ENCODE data around the gene CRB1.

DNA sequence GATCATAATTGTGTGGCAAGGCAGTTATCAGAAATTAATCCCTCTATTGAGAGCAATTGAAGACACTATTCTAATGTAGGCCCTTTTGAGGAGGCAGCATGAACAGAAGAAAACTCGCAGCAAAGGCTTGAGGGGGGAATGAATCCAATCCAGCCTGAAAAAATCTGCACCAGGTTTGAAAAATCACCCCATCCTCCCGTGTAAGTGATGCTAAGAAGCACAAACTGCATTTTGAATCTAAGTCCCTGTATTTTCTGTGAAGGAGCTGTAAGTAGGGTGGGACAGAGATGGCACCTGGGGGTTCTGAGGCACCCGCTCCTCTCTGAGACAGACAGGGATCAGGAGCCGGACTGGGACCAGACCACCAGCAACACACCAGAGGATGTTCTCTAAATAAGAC is at the start of gene CRB1:
- TF ChIP-seq CTCF (IDR thresholded peaks at IDR 0.05) (no peak), SIN3A (IDR thresholded peaks at IDR 0.05; ENCODE audit: borderline replicate concordance, insufficient read depth, low read depth, low read length) (no peak), POLR2AphosphoS5 (IDR thresholded peaks at IDR 0.05; ENCODE audit: low read depth, low read length) (no peak)

Measured in Panc1 (cell line).